K562 (cell line): Measurements from ENCODE around the gene DMBT1. TPM values are rescaled to one million over a fixed set of nuclear protein-coding genes. Genes with fewer than 3 reads are reported as not detected.

Source experiments
- ATAC-seq: fragments of 200-7000 bp; cut with Tn5 transposase; 3 replicates; pipeline ENCODE4 v1.9.1; 2020; ENCODE audit warnings: moderate library complexity
- BruUV-seq: library from RNA; stranded (reverse); fragments of 400-500 nt; replicated peaks from 2 replicates; lab custom pipeline; 2021; lab: Mats Ljungman, UMichigan
- CTCF ChIA-PET: fragments of 300-600 bp; formaldehyde crosslinking; extraction: SDS; loops from one replicate; lab custom pipeline; 2021; ENCODE audit warnings: low intra/inter-chr PET ratio; lab: Yijun Ruan, JAX
- POLR2A ChIA-PET: fragments of 300-600, 350-650 bp; sonication (Branson Sonifier 250); formaldehyde crosslinking; extraction: SDS; loops from one replicate; lab custom pipeline; 2021; ENCODE audit warnings: antibody characterized with exemption, inconsistent platforms; lab: Yijun Ruan, JAX
- DNase-seq, 4 experiments: peaks; one replicate each; pipeline versions ENCODE4 v3.0.0 to v3.0.0-alpha.2; 2011 to 2018; ENCODE audit warnings: low spot score in 3 of 4, mixed read lengths in 3 of 4; ENCODE audit errors: extremely low read depth in 1 of 4
- FAIRE-seq: peaks from 2 replicates; lab custom pipeline; 2011; peaks lifted over from hg19 to GRCh38; lab: Jason Lieb, UNC
- H2AFZ ChIP-seq: 2 replicates; pipeline ENCODE4 v1.6.0; 2011; ENCODE audit warnings: low read depth, low read length, control low read depth, inconsistent platforms
- H3K27ac ChIP-seq: fragments of 200-600 bp; 3 replicates; pipeline ENCODE4 v1.8.0; 2011; ENCODE audit warnings: low read depth, mild to moderate bottlenecking, control low read depth, inconsistent platforms, low read length, moderate library complexity, mixed read lengths; ENCODE audit errors: extremely low read depth
- H3K27me3 ChIP-seq, 2 experiments: fragments of 300-600 bp in 1 of 2; 2 replicates in 1 of 2; 3 replicates in 1 of 2; pipeline versions ENCODE4 v1.6.0 to v1.8.0; 2011; ENCODE audit warnings: inconsistent platforms in 2 of 2, low read length in 2 of 2, mild to moderate bottlenecking in 1 of 2, mixed read lengths in 1 of 2, moderate library complexity in 1 of 2; ENCODE audit not compliant: control insufficient read depth in 2 of 2, insufficient read depth in 2 of 2
- H3K36me3 ChIP-seq: fragments of 300-600 bp; 3 replicates; pipeline ENCODE4 v1.8.0; 2011; ENCODE audit warnings: mild to moderate bottlenecking, low read length, inconsistent platforms; ENCODE audit not compliant: control insufficient read depth, insufficient read depth
- H3K4me1 ChIP-seq, 2 experiments: fragments of 200-600 bp in 1 of 2; replicated peaks in 1 of 2; 2 replicates in 1 of 2; 3 replicates in 1 of 2; pipeline versions ENCODE4 v1.5.1 to v1.8.0; 2011; ENCODE audit warnings: inconsistent platforms in 2 of 2, low read length in 2 of 2, mild to moderate bottlenecking in 1 of 2, mixed read lengths in 1 of 2, moderate library complexity in 1 of 2; ENCODE audit not compliant: control insufficient read depth in 2 of 2, insufficient read depth in 2 of 2
- H3K4me2 ChIP-seq: 2 replicates; pipeline ENCODE4 v1.6.1; 2011; ENCODE audit warnings: low read length, control low read depth, inconsistent platforms, mixed read lengths; ENCODE audit not compliant: insufficient read depth
- H3K4me3 ChIP-seq: fragments of 200-600 bp; sonication (generic), shearing (Covaris generic); 2 replicates; pipeline ENCODE4 v1.5.1; 2016; ENCODE audit warnings: control low read depth, inconsistent platforms
- H3K79me2 ChIP-seq: fragments of 200-600 bp; 3 replicates; pipeline ENCODE4 v1.8.0; 2011; ENCODE audit warnings: low read length, inconsistent platforms; ENCODE audit not compliant: control insufficient read depth, insufficient read depth
- H3K9ac ChIP-seq, 2 experiments: 2 replicates each; pipeline versions ENCODE4 v1.6.0 to v1.6.1; 2011; ENCODE audit warnings: low read depth in 2 of 2, low read length in 2 of 2, control low read depth in 1 of 2, inconsistent platforms in 1 of 2, mild to moderate bottlenecking in 1 of 2, mixed read lengths in 1 of 2; ENCODE audit not compliant: insufficient read depth in 1 of 2
- H3K9me1 ChIP-seq: one replicate; pipeline ENCODE4 v1.6.0; 2011; ENCODE audit warnings: inconsistent platforms, mild to moderate bottlenecking, low read length, moderate library complexity; ENCODE audit not compliant: control insufficient read depth, insufficient read depth
- H3K9me3 ChIP-seq: replicated peaks from 2 replicates; pipeline ENCODE4 v1.5.1; 2011; ENCODE audit warnings: low read depth, low read length, inconsistent platforms; ENCODE audit not compliant: control insufficient read depth, insufficient read depth
- H4K20me1 ChIP-seq: replicated peaks from 2 replicates; pipeline ENCODE4 v1.6.1; 2011; ENCODE audit warnings: low read length, inconsistent platforms, mixed read lengths; ENCODE audit not compliant: control insufficient read depth, insufficient read depth
- ETV6 ChIP-seq, 3 experiments: fragments of 150-350 bp in 1 of 3; sonication (generic) in 1 of 3; formaldehyde crosslinking in 1 of 3; IDR thresholded peaks; 2 replicates each; pipeline versions ENCODE4 v1.6.1 to v1.8.0; 2014 to 2022; ENCODE audit warnings: borderline replicate concordance in 2 of 3, low read depth in 2 of 3, antibody characterized with exemption in 1 of 3, low read length in 1 of 3, mild to moderate bottlenecking in 1 of 3, missing genetic modification reagents in 1 of 3
- FOSL1 ChIP-seq: fragments of 200-800 bp; sonication (Bioruptor generic); conservative IDR thresholded peaks from 2 replicates; pipeline ENCODE4 v1.6.1; 2016; ENCODE audit warnings: missing genetic modification characterization, missing compliant biosample characterization
- HMGN3 ChIP-seq: IDR thresholded peaks from 2 replicates; pipeline ENCODE4 v1.6.1; 2011; ENCODE audit warnings: borderline replicate concordance, low read depth, mild to moderate bottlenecking, mixed read lengths, low read length; ENCODE audit not compliant: insufficient read length; ENCODE audit errors: extremely low read depth
- MAFK ChIP-seq: IDR thresholded peaks from 2 replicates; pipeline ENCODE4 v1.6.1; 2011; ENCODE audit warnings: low read length, improper control_type of control experiment
- RBFOX2 ChIP-seq: fragments of 200-400 bp; formaldehyde crosslinking; IDR thresholded peaks from 2 replicates; pipeline ENCODE4 v1.6.1; 2017; ENCODE audit warnings: low read depth, mild to moderate bottlenecking, low read length, moderate library complexity
- SIN3A ChIP-seq, 2 experiments: fragments of 150-350 bp in 1 of 2; IDR thresholded peaks; 2 replicates each; pipeline ENCODE4 v1.6.1; 2011 to 2016; ENCODE audit warnings: borderline replicate concordance in 2 of 2, low read depth in 2 of 2, low read length in 2 of 2, mild to moderate bottlenecking in 2 of 2, moderate library complexity in 2 of 2; ENCODE audit not compliant: control insufficient read depth in 1 of 2
- TEAD4 ChIP-seq, 2 experiments: sonication (generic) in 1 of 2; formaldehyde crosslinking in 1 of 2; IDR thresholded peaks; 2 replicates each; pipeline versions ENCODE4 v1.6.1 to v1.8.0; 2012 to 2022; ENCODE audit warnings: borderline replicate concordance in 1 of 2, inconsistent platforms in 1 of 2, low read length in 1 of 2, mild to moderate bottlenecking in 1 of 2, missing genetic modification reagents in 1 of 2
- WGBS: fragments of 100-300 bp; shearing (Covaris generic); methylation state at CpG from one replicate; pipeline ENCODE4 v1.1.6; 2016; ENCODE audit warnings: low coverage, mixed read lengths; ENCODE audit not compliant: insufficient coverage; ENCODE audit errors: missing lambda C conversion rate; 5-methylcytosine and 5-hydroxymethylcytosine counted together
- in situ Hi-C: fragments of 300-500 bp; cut with MboI; formaldehyde crosslinking; loops from 4 replicates; pipeline ENCODE4 v1.15.0; 2018; ENCODE audit warnings: inconsistent platforms, mixed read lengths
- intact Hi-C: fragments of 100-400 bp; cut with micrococcal nuclease; formaldehyde crosslinking; loops from 2 replicates; pipeline ENCODE4 v1.14.2; 2022
- polyA plus RNA-seq, 8 experiments: library from polyadenylated mRNA; depleted of rRNA in 4 of 8; stranded (reverse) in 5 of 8; unstranded in 3 of 8; fragments of >200 nt; fragmentation: Nextera tagmentation in 2 of 8; fragmentation: Illumina TruSeq in 1 of 8; extraction: Ambion mirVana in 2 of 8; extraction: Trizol in 1 of 8; gene quantifications; 2 replicates each; pipeline versions ENCODE4 v1.2.1 to v1.2.3, GENCODE V29; 2011 to 2014; ENCODE audit warnings: inconsistent platforms in 1 of 8, missing spikeins in 1 of 8
- total RNA-seq, 7 experiments: library from RNA; depleted of rRNA in 6 of 7; stranded (reverse); fragments of >200 nt in 6 of 7; fragmentation: Illumina TruSeq in 2 of 7; extraction: Trizol in 2 of 7; gene quantifications; 2 replicates each; pipeline versions ENCODE4 v1.2.1 to v1.2.3, GENCODE V29; 2011 to 2021; ENCODE audit warnings: low replicate concordance in 1 of 7
- TF ChIP-seq, protein P1 (sequence below): fragments of 450-650 bp; IDR thresholded peaks from 2 replicates; pipeline ENCODE4 v1.6.1; 2018; ENCODE audit warnings: mild to moderate bottlenecking, low read depth; ENCODE audit not compliant: partially characterized antibody

DMBT1 gene
- total and polyA plus RNA-seq, 9 of the 15 experiments (the other 6 are each of a cell fraction or from before 2014, with no cell fraction given), result 0.01 to 0.07 TPM; not detected in 7

DNA sequence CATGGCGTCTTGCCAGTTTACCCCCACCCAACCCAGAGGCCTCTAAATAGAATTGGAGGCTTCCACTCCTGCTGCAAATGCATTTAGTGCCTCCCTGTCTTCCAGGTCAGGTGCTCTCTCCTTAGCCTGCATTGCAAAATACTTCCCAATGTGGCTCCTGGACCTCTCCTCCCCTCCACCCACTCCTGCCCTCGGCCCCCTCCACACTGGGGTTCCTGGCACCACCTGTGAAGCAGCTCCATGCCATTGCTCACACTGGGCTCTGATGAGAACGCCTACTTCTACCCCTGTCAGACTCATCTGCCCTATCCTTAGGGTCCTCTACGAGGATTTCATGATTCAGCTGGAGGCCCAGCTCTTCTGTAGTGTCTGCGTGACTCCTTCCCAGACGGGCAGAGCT lies 101.7 kb downstream of the DMBT1 start:
- H3K27ac ChIP-seq, result no peak overlapping the region
- in situ Hi-C loops (no loop called here), intact Hi-C loops (no loop called here)
- BruUV-seq, result no TSS peak
- ATAC-seq (no peak), FAIRE-seq (no peak), DNase-seq (no peak)
- no peak for TF ChIP-seq TEAD4 (IDR thresholded peaks at IDR 0.05; ENCODE audit: low read length)
- TF ChIP-seq TEAD4 (CRISPR knock-in tag; IDR thresholded peaks at IDR 0.05; ENCODE audit: borderline replicate concordance), result no peak
- TF ChIP-seq ETV6 (IDR thresholded peaks at IDR 0.05; ENCODE audit: borderline replicate concordance in 1 of 2, low read depth in 2 of 2, low read length in 1 of 2), result no peak
- TF ChIP-seq ETV6 (CRISPR knock-in tag; IDR thresholded peaks at IDR 0.05; ENCODE audit: borderline replicate concordance), result no peak
- TF ChIP-seq MAFK, result no peak
- no peak for TF ChIP-seq FOSL1
- no peak for TF ChIP-seq RBFOX2
- TF ChIP-seq, protein P1, sequence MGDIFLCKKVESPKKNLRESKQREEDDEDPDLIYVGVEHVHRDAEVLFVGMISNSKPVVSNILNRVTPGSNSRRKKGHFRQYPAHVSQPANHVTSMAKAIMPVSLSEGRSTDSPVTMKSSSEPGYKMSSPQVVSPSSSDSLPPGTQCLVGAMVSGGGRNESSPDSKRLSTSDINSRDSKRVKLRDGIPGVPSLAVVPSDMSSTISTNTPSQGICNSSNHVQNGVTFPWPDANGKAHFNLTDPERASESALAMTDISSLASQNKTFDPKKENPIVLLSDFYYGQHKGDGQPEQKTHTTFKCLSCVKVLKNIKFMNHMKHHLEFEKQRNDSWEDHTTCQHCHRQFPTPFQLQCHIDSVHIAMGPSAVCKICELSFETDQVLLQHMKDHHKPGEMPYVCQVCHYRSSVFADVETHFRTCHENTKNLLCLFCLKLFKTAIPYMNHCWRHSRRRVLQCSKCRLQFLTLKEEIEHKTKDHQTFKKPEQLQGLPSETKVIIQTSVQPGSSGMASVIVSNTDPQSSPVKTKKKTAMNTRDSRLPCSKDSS, result no peak
- TF ChIP-seq HMGN3, result no peak
- TF ChIP-seq SIN3A (IDR thresholded peaks at IDR 0.05; ENCODE audit: borderline replicate concordance in 2 of 2, control insufficient read depth in 1 of 2, low read depth in 2 of 2, low read length in 2 of 2), result no peak
- no peak overlapping the region for H2AFZ ChIP-seq
- H3K79me2 ChIP-seq, result no peaks in the 10 kb centered on the region
- no peaks in the 10 kb centered on the region for H3K4me1 ChIP-seq
- H3K4me2 ChIP-seq, result no peak overlapping the region
- H3K36me3 ChIP-seq, result no peaks in the 10 kb centered on the region
- H4K20me1 ChIP-seq, result no peaks in the 10 kb centered on the region
- WGBS, result 0% methylated on average over 5 of the region's 6 CpGs
- no peaks in the 10 kb centered on the region for H3K9me3 ChIP-seq
- no peak overlapping the region for H3K9ac ChIP-seq
- peaks cover 0 to 5% of the 10 kb centered on the region in 2 experiments; a peak in 2 of 5 replicates for H3K27me3 ChIP-seq
- H3K9me1 ChIP-seq, result no peaks in the 10 kb centered on the region
- CTCF ChIA-PET, result no interaction called here
- no peak overlapping the region for H3K4me3 ChIP-seq
- POLR2A ChIA-PET, result no interaction called here
